ENCODE measurements around the gene DMBX1.
A peak's percentile ranks its signal among the peaks of the same experiment; 100 is the strongest.

Gene DMBX1

DNA sequence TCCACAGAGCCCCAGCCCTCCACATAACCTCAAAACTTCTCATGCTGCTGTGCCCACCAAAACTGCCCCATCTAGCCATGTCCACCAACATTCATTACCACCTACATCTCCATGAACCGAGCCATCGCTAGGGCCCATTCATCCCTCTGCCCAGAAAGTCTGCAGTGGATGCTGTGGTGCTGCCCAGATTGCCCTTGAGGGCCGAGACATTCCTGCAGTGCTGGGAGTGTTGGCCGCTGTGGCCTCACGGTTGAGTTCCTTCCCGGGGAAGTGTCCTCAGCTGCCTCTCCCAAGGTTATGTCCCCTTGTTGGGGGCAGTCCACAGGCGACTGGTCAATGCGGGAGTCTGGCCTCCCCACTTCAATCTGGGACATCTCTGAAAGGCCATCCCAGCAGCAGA is 30.3 kb upstream of the DMBX1 start:
- DNase-seq (ENCODE audit: low spot score) = no peak

DNA sequence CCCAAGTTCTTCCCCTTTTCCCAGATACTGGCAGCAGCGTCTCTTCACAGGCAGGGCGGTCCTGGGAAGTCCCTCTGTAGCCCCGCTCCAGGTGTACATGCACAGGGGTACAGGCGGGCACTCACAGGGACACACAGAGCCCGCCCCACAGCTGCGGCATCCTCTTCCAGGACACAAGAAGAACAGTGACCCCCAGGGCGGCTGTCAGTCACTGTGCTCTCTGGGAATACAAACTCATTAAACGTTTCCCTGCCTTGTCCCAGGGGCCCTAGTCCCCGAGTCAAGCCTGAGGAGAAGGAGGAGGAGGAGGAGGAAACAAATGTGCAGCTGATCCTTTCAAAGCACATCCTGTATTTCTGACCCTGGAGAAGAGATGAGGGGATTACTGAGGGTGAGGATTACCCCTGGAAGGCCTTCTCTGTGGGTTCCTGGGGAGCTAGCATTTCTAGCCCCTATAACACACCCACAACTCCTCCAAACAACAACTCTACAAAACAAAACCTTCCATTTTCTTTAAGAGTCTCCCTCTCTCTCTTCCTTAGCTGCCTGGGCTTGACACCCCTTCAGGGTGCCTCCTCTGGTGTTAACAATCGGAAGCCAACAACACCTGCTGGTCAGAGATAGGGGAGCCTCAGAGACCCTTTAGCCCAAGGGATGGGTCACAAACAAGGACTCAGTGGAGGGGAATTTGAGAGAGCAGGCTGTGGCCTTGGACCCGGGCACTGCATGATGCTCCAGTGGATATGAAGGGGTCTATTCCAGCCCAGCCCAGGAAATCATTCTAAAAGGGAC is 28.4 kb upstream of the DMBX1 start:
- DNase-seq (ENCODE audit: low spot score) = no peak

DNA sequence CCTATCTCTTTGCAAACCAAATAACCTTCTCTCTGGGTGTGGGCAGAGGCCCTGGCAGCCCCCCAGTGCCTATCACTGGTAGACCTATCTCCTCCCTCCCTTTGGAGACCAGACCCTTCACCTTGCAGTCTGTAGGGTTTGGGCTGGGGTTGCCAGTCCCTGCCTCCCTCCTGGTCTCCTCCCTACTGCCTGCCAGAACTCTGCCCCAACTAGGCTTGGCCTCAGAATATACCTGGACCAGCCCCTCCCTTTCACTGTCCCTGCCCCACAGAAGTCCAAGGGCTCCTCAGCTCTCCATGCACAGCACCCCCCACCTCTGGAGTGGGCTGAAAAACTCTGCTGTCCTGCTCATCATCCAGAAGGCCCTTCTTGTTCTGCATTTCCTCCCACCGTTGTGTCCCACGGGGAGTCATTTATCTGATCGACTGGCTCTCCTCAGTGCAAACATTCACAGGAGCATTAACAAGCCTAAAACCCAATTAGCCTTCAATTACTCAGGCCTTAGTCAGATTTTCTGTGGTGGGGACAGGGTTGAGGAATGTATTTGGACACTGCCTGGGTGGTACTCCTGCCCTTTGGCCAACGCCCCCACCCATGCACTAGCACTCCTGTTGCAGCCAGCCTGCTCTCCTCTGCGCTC is 27.7 kb upstream of the DMBX1 start:
- DNase-seq (ENCODE audit: low spot score) = no peak

DNA sequence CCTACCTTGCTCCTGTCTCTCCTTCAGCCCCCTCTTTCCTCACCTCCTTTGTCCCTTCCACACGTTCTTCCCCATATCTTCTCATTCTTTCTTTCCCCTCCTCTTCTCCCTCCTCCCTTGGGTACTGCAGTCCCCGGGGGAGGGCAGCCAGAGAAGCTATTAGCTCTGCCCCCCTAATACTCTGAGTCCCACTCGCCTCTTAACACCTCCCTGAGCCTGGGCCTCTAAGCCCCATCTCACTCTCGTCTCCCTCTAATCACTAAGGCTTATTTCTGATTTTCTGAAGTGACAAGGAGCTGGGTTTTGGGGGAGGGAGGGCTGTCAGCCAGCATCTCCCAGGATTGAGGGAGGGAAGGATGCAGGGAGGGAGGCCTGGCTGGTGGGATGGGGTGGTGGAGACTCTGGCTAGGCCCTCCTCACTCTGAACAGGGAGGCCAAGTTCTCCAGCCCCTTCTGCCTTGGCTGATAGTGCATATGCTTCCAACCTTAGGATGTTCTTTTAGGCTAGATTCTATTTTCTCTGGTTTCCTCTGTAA is 25.6 kb upstream of the DMBX1 start:
- no peak for DNase-seq (ENCODE audit: low spot score)

DNA sequence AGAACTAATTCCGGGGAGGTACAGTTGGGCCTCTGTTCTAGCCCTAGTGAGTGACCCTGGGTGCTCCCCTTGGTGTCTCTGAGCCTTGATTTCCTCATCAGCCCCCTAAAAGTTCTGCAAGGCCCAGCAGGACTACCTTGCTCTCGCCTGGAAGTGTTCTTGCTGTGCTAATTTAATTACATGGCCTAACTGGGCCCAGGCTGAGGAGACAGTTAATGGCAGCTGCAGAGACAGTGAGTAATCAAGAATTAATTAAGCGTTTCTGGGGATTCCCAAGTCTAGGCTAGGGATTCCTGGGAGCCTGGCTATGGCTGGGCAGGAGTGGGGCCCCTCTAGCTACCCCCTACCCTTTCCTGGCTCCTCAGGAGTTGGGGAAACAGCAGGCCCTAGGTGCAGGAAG is 24.7 kb upstream of the DMBX1 start:
- no peak for DNase-seq (ENCODE audit: low spot score)

DNA sequence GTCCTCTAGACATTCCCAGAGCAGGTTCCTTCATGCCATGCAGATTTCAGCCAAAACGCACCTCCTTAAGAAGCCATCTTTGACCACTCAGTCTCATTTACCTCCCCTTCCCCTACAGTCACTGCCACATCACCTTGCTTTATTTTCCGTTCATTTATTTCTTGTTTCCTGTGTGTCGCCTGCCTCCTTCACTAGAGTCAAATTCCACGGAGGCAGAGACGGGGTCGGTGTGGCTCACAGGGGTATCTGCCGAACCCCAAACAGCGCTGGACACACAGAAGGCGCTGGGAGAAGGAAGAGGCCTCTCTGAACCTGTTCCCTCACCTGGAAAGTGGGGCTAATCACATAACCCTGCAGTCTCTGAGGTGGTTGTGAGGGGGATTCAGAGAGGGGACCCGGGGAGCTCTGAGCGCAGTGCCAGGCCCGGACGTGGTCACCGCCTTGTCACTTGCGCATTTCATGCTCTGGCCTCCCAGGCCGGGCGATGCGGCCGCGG is 23.6 kb upstream of the DMBX1 start:
- no peak for DNase-seq (ENCODE audit: low spot score)

DNA sequence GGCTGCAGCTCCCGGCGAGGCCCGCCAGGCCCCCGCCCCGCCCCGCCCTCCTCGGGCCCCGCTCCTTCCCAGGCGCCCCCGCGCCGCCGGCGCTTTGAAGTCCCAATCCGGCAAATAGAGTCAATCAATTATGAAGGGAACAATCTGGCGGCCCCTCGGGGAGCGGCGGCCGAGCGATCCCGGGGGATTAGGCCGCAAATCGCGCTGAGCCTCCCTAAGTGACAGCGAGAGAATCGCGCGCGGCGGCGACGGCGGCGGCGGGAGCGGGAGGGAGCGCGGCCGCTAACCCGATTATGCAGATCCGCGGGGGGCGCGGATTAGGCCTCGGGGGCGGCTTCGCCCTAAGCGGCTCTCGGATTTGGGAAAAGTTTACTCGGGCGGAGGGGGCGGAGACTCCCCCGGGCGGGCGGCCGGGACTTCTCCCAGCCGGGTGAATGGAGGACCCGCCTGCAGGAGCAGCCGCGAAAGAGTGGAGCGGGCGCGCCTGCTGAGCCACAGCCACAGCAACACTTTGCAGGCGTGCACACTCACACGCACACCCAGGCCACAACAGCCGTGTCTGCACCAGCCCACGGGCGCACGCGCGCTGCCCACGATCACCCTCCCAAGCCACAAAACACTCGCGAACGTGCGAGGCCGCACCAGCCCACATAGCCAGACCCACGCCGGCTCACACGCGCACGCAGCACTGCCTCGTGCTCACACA is 23.0 kb upstream of the DMBX1 start:
- no peak for DNase-seq (ENCODE audit: low spot score)

DNA sequence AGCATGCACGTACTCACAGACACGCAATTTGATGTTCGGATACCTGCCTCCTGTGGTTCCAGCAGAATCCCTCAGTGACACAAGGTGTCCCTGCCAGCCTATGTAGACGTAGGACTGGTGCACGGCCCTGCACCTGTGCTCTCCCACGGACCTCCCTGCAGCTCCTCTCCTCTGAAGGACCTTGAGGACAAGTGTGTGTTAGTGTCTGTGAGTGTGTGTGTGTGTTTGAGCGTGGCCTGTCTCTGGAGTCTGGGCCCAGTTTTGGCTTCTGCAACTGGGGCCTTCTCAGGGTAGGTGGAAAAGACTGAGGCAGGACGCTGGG is 22.5 kb upstream of the DMBX1 start:
- no peak for DNase-seq (ENCODE audit: low spot score)

DNA sequence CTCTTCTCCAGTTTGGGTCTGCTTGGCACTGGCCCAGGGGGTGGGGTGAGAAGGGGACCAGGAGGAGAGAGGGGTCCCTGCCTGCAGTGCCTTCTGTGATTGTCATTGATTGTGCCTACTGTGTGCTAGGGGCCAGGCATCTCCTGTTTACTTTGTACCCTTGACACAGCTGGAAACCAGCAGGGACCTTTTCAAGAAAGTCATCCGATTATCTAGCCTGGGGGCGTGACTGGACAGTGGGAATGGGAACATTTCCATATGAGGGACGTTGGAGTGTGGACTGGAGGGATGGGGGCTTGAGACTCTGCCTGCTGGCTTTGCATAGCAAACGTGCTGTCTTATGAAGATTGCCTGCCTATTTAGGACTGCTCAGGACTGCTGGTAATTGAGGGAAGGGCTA is 19.8 kb upstream of the DMBX1 start:
- DNase-seq (ENCODE audit: low spot score) = no peak

DNA sequence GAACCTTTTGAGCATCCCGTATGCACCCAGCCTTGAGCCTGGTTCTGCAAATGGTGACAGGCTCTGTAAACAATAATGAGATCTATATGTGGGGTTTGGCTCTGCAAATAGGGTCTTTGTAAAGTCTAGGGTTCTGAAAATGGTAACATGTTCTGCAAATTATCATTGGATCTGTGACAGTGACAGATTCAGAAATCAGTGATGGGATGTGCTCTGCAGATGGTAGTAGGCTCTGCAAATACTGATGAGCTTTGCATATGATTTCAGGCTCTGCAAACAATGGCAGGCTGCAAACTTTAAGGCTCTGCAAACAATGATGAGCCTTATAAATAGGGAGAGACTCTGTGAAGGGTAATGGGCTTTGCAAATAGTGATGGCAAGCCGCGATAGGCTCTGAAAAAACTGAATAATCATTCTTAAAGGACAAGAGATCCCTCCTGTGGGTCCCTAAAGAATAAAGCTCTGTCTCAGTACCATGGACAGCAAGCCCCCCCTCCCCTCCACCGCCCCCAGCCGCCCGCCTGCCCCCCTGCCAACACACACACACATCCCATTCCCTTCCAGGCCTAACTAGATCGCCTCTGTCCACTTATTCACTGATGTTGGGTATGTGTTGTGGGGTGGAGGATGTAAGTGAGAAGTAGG is 17.7 kb upstream of the DMBX1 start:
- no peak for DNase-seq (ENCODE audit: low spot score)

DNA sequence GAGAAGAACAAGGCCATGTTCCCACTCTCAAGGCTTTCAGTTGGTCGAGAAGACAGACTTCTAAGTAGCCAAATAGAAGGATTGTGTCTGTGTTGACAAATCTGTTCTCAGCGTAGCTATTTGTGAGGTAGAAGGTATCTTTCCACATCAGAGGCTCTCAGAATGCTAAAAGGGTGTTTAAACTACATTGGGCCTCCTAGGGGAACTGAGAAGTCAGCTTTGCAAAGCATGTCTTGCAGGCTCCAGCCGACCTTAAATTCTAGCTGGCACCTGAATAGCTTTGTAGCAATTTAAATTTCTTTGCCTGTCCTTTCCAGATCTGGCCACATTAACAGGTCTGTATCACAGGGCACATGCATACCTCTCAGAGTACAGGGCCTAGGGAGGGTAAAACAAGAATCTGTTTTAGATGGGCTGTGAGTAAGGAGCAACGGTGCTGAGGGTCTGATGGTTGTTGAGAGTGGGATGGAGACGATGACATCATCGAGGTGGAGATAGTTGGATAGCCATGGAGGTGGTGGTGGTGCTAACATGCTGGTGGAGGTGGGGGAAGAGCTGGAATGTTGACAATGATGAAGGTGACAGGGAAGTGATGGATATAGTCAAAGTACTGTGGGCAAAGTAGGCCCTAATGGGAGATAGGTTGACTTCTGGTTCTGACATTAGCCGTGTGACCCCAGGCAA is 17.0 kb upstream of the DMBX1 start:
- DNase-seq (ENCODE audit: low spot score) = no peak

DNA sequence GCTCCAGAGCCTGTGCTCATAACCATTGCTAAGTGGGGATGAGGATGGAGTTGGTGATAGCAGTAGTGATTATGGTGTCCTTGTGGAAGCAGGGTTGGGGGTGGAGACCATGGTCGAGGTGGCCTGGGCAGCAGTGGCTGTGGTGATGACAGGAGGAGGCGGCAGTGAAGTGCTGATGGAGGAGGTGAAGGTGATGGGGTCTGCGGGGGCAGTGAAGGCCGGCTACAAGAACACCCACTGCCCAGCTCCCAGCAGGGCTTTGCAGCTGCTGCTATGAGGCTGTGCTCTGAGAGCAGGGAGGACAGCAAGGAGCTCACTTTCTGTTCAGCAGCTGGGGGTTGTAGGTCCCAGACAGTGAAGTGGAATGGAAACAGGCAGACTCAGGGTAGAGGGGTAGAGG is 15.6 kb upstream of the DMBX1 start:
- DNase-seq (ENCODE audit: low spot score) = no peak

DNA sequence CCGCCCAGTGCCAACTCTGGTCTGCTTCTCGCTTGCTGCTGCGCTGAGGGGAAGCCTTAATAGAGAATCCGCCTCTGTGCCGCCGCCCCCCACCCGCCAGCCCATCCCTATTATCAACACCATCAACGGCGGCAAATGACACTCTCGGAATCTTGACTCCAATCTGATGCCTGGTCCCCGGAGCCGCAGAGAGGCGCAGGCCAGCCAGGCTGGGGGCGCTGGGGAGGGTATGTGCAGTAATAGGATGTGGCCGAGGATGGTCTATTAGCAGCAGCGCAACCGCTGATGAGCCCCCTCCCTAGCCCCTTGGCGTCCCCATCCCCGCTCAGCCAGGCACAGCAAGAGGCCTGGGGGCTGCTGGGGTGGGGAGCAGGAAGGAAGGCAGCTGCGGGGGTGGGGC is 15.1 kb upstream of the DMBX1 start:
- DNase-seq (ENCODE audit: low spot score) = no peak

DNA sequence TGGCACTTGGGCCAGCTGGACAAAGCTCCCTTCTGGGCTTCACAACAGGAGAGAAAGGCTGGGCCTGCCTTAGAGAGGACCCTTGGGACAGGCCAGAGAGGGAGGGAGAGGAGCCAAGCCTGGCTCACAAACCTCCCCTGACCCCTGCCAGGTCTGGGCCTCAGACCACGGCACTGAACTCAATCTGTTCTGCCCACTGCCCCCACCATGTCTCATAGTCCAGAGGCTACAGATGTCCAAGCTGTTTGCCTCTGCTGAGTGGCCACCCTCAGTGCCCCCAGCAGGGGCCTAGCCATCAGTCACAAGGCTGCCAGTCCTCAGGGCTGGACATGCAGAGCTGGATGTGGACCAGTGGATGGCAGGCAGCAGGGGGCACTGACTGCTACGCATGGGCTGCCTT is 13.0 kb upstream of the DMBX1 start:
- DNase-seq (ENCODE audit: low spot score) = no peak

DNA sequence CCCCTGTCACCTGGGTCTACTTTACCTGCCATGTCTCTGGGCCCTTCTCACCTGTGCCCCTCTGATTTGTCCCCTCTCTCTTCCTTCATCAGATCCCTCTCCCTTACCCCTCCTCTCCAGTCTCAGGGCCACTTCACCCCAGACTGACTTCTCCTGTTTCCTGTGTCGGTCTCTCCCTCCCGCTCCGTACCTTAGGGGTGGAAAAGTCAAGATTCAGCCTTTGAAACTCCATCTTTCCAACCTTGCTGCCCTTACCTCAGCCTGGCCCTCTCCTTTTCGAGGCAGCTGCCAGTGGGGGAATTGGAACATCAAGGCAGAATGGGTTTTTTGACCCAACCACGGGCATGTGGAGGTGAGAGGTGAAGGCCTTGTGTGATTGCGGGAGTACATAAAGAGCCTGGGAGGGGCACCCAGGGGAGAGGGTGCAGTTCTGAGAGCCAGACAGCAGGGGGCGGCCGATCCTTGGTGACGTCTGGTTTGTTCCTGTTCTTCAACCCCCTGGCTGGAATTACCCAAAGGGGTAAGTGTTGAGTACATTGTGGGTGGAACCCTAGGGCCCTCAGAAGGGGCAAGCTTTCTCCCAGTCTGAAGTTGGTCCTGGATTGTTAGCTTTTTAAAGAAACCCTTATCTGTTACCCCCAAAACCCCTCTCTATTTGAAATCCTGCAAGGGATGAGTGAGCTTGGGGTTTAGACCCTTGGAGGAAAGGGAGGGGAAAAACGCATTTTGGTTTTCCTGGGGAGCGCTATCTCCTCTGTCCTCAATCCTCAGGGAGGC is 12.3 kb upstream of the DMBX1 start:
- peak; percentile 27 for DNase-seq (ENCODE audit: low spot score)

DNA sequence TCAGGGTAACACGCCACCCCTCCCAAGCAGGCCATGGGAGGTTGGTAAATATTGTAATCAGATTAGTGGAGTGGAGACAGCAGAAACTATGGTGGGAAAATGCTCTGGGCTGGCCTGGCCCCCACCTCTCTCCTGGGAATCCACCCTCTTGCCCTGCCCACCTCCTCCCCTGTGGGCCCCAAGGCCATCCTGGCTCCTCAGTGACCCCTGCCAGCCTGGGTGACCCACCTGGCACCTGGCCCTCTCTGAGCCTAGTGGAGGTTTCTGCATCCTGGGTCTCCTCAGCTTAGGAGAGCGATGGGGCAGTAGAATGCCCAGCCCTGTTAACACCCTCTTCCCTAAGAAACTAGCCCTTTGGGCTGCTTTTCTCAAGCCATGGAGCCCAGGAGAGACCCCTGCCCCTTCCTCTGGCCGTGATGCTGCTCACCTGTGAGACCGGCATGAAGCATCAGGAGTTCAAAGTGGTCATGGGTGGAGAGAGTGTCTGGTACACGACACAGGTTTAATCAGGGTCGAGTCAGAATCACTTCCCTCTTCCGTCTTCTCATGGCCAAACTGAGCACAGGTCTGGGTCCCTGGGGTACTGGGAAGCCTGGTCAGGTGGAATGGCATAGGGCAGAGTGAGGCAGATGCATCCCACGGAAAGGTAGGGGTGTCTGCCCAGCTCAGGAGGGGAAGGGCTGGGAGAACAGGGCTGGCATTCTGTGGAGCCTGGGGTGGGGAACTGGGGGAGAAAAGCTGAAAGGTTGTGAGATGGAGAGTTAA is 10.7 kb upstream of the DMBX1 start:
- no peak for DNase-seq (ENCODE audit: low spot score)

DNA sequence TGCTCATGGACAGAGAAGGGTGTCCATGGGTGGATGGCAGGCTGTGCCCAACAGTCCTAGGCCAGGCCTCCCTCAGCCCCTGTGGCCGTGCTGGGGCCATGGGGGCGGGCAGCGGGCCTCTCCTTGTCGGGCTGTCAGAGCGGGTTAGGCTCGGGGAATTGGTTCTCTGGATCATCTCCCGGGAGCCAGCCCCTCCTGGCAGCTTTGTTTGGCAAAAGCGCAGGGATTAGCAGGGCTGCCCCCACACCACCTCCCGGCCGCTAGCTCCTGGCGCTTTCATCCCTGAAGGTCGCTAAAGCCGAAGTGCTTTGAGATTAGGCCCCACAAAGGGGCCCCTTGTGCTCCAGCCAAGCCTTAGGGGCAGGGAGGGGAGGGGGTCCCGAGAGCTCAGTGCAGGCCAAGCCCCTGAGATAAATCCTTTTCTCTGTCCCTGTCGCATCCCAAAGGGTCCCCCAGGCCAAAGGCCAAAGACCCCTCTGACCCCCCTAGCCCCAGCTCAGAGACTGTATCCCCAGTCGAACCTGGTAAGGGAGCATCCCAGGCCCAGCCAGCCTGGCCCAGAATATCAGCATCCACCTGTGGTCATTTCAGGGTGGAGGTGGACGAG is 9.8 kb upstream of the DMBX1 start:
- DNase-seq (ENCODE audit: low spot score) = no peak

DNA sequence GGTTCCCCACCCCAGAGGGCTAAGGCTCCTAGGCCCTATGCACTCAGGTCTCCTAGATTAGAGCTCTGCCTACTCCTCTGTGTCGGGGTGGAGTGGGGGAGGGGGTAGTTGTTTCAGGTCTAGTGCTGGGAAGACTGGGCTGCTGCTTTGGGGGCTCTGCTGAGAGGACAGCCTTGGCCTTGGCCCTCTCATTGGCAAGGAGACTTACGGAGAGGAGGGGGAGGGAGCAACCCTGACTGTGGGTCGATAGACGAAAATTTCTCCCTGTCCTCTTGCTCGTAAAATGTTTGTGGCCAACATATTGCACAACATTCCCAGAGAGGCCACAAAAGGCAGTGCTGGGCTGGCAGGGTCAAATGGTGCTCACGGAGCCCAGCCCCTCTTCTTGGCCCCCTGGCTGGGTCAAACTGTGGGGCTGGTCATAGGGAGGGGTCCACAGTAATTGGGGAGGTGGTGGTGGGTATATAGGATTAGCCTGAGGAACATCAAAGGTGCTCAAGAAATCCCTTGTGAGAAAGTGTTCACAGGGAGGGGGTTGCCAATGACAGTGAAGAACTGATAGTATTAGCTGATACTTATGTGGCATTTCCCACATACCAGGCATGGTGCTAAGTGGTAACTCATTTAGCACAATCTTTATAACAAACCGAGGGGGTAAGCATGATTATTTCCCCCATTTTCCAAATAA is 8.5 kb upstream of the DMBX1 start:
- DNase-seq (ENCODE audit: low spot score) = no peak

DNA sequence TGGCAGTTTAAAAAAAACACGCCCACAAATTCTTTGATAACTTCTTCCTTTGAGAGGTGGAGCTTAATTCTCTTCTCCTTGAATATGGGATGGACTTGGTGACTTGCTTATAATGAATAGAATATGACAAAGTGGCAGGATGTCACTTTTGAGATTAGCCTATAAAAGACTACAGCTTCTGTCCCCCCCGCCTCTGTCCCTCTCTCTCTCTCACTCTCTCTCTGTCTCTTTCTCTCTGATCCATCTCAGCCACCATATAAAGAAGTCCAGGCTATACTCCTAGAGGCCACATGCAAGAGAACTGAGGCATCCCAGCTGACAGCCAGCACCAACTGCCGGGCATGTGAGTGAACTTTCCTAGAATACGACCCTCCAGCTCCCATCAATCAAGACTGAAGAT is 7.7 kb upstream of the DMBX1 start:
- DNase-seq (ENCODE audit: low spot score) = no peak
